K562 (cell line): ENCODE results near the gene COL13A1. TPM values are rescaled to one million over a fixed set of nuclear protein-coding genes. Genes with fewer than 3 reads are reported as not detected.
A peak's percentile ranks its signal among the peaks of the same experiment; 100 is the strongest.

ENCODE experiments used
- ATAC-seq: fragments of 200-7000 bp; cut with Tn5 transposase; 3 replicates; pipeline ENCODE4 v1.9.1; 2020; ENCODE audit warnings: moderate library complexity
- BruUV-seq: library from RNA; stranded (reverse); fragments of 400-500 nt; replicated peaks from 2 replicates; lab custom pipeline; 2021; lab: Mats Ljungman, UMichigan
- CTCF ChIA-PET: fragments of 300-600 bp; formaldehyde crosslinking; extraction: SDS; loops from one replicate; lab custom pipeline; 2021; ENCODE audit warnings: low intra/inter-chr PET ratio; lab: Yijun Ruan, JAX
- POLR2A ChIA-PET: fragments of 300-600, 350-650 bp; sonication (Branson Sonifier 250); formaldehyde crosslinking; extraction: SDS; loops from one replicate; lab custom pipeline; 2021; ENCODE audit warnings: antibody characterized with exemption, inconsistent platforms; lab: Yijun Ruan, JAX
- DNase-seq, 4 experiments: peaks; one replicate each; pipeline versions ENCODE4 v3.0.0 to v3.0.0-alpha.2; 2011 to 2018; ENCODE audit warnings: low spot score in 3 of 4, mixed read lengths in 3 of 4; ENCODE audit errors: extremely low read depth in 1 of 4
- FAIRE-seq: peaks from 2 replicates; lab custom pipeline; 2011; peaks lifted over from hg19 to GRCh38; lab: Jason Lieb, UNC
- H2AFZ ChIP-seq: 2 replicates; pipeline ENCODE4 v1.6.0; 2011; ENCODE audit warnings: low read depth, low read length, control low read depth, inconsistent platforms
- H3K27ac ChIP-seq: fragments of 200-600 bp; 3 replicates; pipeline ENCODE4 v1.8.0; 2011; ENCODE audit warnings: low read depth, mild to moderate bottlenecking, control low read depth, inconsistent platforms, low read length, moderate library complexity, mixed read lengths; ENCODE audit errors: extremely low read depth
- H3K27me3 ChIP-seq, 2 experiments: fragments of 300-600 bp in 1 of 2; 2 replicates in 1 of 2; 3 replicates in 1 of 2; pipeline versions ENCODE4 v1.6.0 to v1.8.0; 2011; ENCODE audit warnings: inconsistent platforms in 2 of 2, low read length in 2 of 2, mild to moderate bottlenecking in 1 of 2, mixed read lengths in 1 of 2, moderate library complexity in 1 of 2; ENCODE audit not compliant: control insufficient read depth in 2 of 2, insufficient read depth in 2 of 2
- H3K36me3 ChIP-seq: fragments of 300-600 bp; 3 replicates; pipeline ENCODE4 v1.8.0; 2011; ENCODE audit warnings: mild to moderate bottlenecking, low read length, inconsistent platforms; ENCODE audit not compliant: control insufficient read depth, insufficient read depth
- H3K4me1 ChIP-seq, 2 experiments: fragments of 200-600 bp in 1 of 2; replicated peaks in 1 of 2; 2 replicates in 1 of 2; 3 replicates in 1 of 2; pipeline versions ENCODE4 v1.5.1 to v1.8.0; 2011; ENCODE audit warnings: inconsistent platforms in 2 of 2, low read length in 2 of 2, mild to moderate bottlenecking in 1 of 2, mixed read lengths in 1 of 2, moderate library complexity in 1 of 2; ENCODE audit not compliant: control insufficient read depth in 2 of 2, insufficient read depth in 2 of 2
- H3K4me2 ChIP-seq: 2 replicates; pipeline ENCODE4 v1.6.1; 2011; ENCODE audit warnings: low read length, control low read depth, inconsistent platforms, mixed read lengths; ENCODE audit not compliant: insufficient read depth
- H3K4me3 ChIP-seq: fragments of 200-600 bp; sonication (generic), shearing (Covaris generic); 2 replicates; pipeline ENCODE4 v1.5.1; 2016; ENCODE audit warnings: control low read depth, inconsistent platforms
- H3K79me2 ChIP-seq: fragments of 200-600 bp; 3 replicates; pipeline ENCODE4 v1.8.0; 2011; ENCODE audit warnings: low read length, inconsistent platforms; ENCODE audit not compliant: control insufficient read depth, insufficient read depth
- H3K9ac ChIP-seq, 2 experiments: 2 replicates each; pipeline versions ENCODE4 v1.6.0 to v1.6.1; 2011; ENCODE audit warnings: low read depth in 2 of 2, low read length in 2 of 2, control low read depth in 1 of 2, inconsistent platforms in 1 of 2, mild to moderate bottlenecking in 1 of 2, mixed read lengths in 1 of 2; ENCODE audit not compliant: insufficient read depth in 1 of 2
- H3K9me1 ChIP-seq: one replicate; pipeline ENCODE4 v1.6.0; 2011; ENCODE audit warnings: inconsistent platforms, mild to moderate bottlenecking, low read length, moderate library complexity; ENCODE audit not compliant: control insufficient read depth, insufficient read depth
- H3K9me3 ChIP-seq: replicated peaks from 2 replicates; pipeline ENCODE4 v1.5.1; 2011; ENCODE audit warnings: low read depth, low read length, inconsistent platforms; ENCODE audit not compliant: control insufficient read depth, insufficient read depth
- H4K20me1 ChIP-seq: replicated peaks from 2 replicates; pipeline ENCODE4 v1.6.1; 2011; ENCODE audit warnings: low read length, inconsistent platforms, mixed read lengths; ENCODE audit not compliant: control insufficient read depth, insufficient read depth
- CHD1 ChIP-seq: fragments of 200-600 bp; sonication (generic); IDR thresholded peaks from one replicate; pipeline ENCODE4 v1.6.1; 2012; ENCODE audit warnings: mild to moderate bottlenecking, moderate library complexity, low read length, inconsistent platforms
- NRF1 ChIP-seq, 2 experiments: fragments of 450-650 bp; IDR thresholded peaks in 1 of 2; conservative IDR thresholded peaks in 1 of 2; 2 replicates each; pipeline ENCODE4 v1.6.1; 2014; ENCODE audit warnings: mild to moderate bottlenecking in 2 of 2
- STAG1 ChIP-seq: sonication (generic); formaldehyde crosslinking; IDR thresholded peaks from 2 replicates; pipeline ENCODE4 v1.5.0; 2020; ENCODE audit warnings: missing genetic modification reagents, borderline replicate concordance
- STAT6 ChIP-seq: sonication (generic); formaldehyde crosslinking; IDR thresholded peaks from 2 replicates; pipeline ENCODE4 v1.8.1; 2023; ENCODE audit warnings: mild to moderate bottlenecking, missing genetic modification reagents
- WGBS: fragments of 100-300 bp; shearing (Covaris generic); methylation state at CpG from one replicate; pipeline ENCODE4 v1.1.6; 2016; ENCODE audit warnings: low coverage, mixed read lengths; ENCODE audit not compliant: insufficient coverage; ENCODE audit errors: missing lambda C conversion rate; 5-methylcytosine and 5-hydroxymethylcytosine counted together
- in situ Hi-C: fragments of 300-500 bp; cut with MboI; formaldehyde crosslinking; loops from 4 replicates; pipeline ENCODE4 v1.15.0; 2018; ENCODE audit warnings: inconsistent platforms, mixed read lengths
- intact Hi-C: fragments of 100-400 bp; cut with micrococcal nuclease; formaldehyde crosslinking; loops from 2 replicates; pipeline ENCODE4 v1.14.2; 2022
- polyA plus RNA-seq, 8 experiments: library from polyadenylated mRNA; depleted of rRNA in 4 of 8; stranded (reverse) in 5 of 8; unstranded in 3 of 8; fragments of >200 nt; fragmentation: Nextera tagmentation in 2 of 8; fragmentation: Illumina TruSeq in 1 of 8; extraction: Ambion mirVana in 2 of 8; extraction: Trizol in 1 of 8; gene quantifications; 2 replicates each; pipeline versions ENCODE4 v1.2.1 to v1.2.3, GENCODE V29; 2011 to 2014; ENCODE audit warnings: inconsistent platforms in 1 of 8, missing spikeins in 1 of 8
- total RNA-seq, 7 experiments: library from RNA; depleted of rRNA in 6 of 7; stranded (reverse); fragments of >200 nt in 6 of 7; fragmentation: Illumina TruSeq in 2 of 7; extraction: Trizol in 2 of 7; gene quantifications; 2 replicates each; pipeline versions ENCODE4 v1.2.1 to v1.2.3, GENCODE V29; 2011 to 2021; ENCODE audit warnings: low replicate concordance in 1 of 7
- TF ChIP-seq, protein P1 (sequence below), 3 experiments: IDR thresholded peaks in 2 of 3; conservative IDR thresholded peaks in 1 of 3; 2 replicates each; pipeline ENCODE4 v1.5.1; 2011 to 2012; ENCODE audit warnings: low read length in 3 of 3, mild to moderate bottlenecking in 3 of 3, control low read depth in 2 of 3, improper control_type of control experiment in 1 of 3, inconsistent platforms in 1 of 3, low read depth in 1 of 3, mixed read lengths in 1 of 3, moderate library complexity in 1 of 3; ENCODE audit not compliant: insufficient read depth in 2 of 3
- TF ChIP-seq, protein P2 (sequence below): sonication (generic); formaldehyde crosslinking; IDR thresholded peaks from 2 replicates; pipeline ENCODE4 v1.8.1; 2023; ENCODE audit warnings: mild to moderate bottlenecking, missing genetic modification reagents

COL13A1 gene
- total and polyA plus RNA-seq, 9 of the 15 experiments (the other 6 are each of a cell fraction or from before 2014, with no cell fraction given): not detected

GRCh38 chr10:69801094-69801433, 642 bp upstream of the COL13A1 start (continued):
- TF ChIP-seq, protein P1, sequence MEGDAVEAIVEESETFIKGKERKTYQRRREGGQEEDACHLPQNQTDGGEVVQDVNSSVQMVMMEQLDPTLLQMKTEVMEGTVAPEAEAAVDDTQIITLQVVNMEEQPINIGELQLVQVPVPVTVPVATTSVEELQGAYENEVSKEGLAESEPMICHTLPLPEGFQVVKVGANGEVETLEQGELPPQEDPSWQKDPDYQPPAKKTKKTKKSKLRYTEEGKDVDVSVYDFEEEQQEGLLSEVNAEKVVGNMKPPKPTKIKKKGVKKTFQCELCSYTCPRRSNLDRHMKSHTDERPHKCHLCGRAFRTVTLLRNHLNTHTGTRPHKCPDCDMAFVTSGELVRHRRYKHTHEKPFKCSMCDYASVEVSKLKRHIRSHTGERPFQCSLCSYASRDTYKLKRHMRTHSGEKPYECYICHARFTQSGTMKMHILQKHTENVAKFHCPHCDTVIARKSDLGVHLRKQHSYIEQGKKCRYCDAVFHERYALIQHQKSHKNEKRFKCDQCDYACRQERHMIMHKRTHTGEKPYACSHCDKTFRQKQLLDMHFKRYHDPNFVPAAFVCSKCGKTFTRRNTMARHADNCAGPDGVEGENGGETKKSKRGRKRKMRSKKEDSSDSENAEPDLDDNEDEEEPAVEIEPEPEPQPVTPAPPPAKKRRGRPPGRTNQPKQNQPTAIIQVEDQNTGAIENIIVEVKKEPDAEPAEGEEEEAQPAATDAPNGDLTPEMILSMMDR (IDR thresholded peaks at IDR 0.05 in 2 of 3, conservative IDR thresholded peaks at IDR 0.05 in 1 of 3; ENCODE audit: insufficient read depth in 2 of 3, low read depth in 1 of 3, low read length in 3 of 3): peak; percentile 52 to 70 (median 66)

GRCh38 chr10:69802424-69803161, 887 bp downstream of the COL13A1 start:
- intact Hi-C loops: loop anchor here (5.0 kb wide), 1 partner anchor 160 kb away; no protein-coding TSS in a partner anchor
- H3K36me3 ChIP-seq: no peaks in the 10 kb centered on the region
- no peaks in the 10 kb centered on the region for H3K9me1 ChIP-seq
- no peak overlapping the region for H2AFZ ChIP-seq
- ChIA-PET CTCF (no interaction called here), POLR2A (no interaction called here)
- no peak overlapping the region for H3K4me2 ChIP-seq
- H3K27me3 ChIP-seq: peaks cover 23 to 72% of the 10 kb centered on the region in 2 experiments; a peak in 4 of 5 replicates
- peaks cover 0 to 13% of the 10 kb centered on the region in 2 experiments; a peak in 1 of 5 replicates for H3K4me1 ChIP-seq
- FAIRE-seq (no peak), ATAC-seq (no peak), DNase-seq (no peak)
- in situ Hi-C loops: no loop called here
- no TSS peak for BruUV-seq
- H3K4me3 ChIP-seq: no peak overlapping the region
- H3K27ac ChIP-seq: no peak overlapping the region
- H4K20me1 ChIP-seq: peaks cover 5% of the 10 kb centered on the region; the same call in 1 of the 2 replicates
- 9% methylated on average over 72 of the region's 80 CpGs for WGBS
- H3K9ac ChIP-seq: no peak overlapping the region
- no peaks in the 10 kb centered on the region; the same call in 1 of the 2 replicates for H3K9me3 ChIP-seq
- no peaks in the 10 kb centered on the region for H3K79me2 ChIP-seq
- no peak for TF ChIP-seq CHD1
- no peak for TF ChIP-seq STAG1 (CRISPR knock-in tag)
- TF ChIP-seq NRF1 (conservative IDR thresholded peaks at IDR 0.05 in 1 of 2, IDR thresholded peaks at IDR 0.05 in 1 of 2): 0 out of 4 replicates have a peak, but pooled peaks of 1 of the 2 experiments have one; percentile 18
- TF ChIP-seq, protein P2, sequence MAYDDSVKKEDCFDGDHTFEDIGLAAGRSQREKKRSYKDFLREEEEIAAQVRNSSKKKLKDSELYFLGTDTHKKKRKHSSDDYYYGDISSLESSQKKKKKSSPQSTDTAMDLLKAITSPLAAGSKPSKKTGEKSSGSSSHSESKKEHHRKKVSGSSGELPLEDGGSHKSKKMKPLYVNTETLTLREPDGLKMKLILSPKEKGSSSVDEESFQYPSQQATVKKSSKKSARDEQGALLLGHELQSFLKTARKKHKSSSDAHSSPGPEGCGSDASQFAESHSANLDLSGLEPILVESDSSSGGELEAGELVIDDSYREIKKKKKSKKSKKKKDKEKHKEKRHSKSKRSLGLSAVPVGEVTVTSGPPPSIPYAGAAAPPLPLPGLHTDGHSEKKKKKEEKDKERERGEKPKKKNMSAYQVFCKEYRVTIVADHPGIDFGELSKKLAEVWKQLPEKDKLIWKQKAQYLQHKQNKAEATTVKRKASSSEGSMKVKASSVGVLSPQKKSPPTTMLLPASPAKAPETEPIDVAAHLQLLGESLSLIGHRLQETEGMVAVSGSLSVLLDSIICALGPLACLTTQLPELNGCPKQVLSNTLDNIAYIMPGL (CRISPR knock-in tag): no peak
- no peak for TF ChIP-seq STAT6 (CRISPR knock-in tag)
